ENCODE measurements around the gene WDFY4. TPM values are rescaled to one million over a fixed set of nuclear protein-coding genes. Genes with fewer than 3 reads are reported as not detected.

The WDFY4 gene
- total RNA-seq, 2 donors from 2014 or later = 0.09 to 0.25 TPM

GRCh38 chr10:48813825-48814224 lies 129.2 kb downstream of the WDFY4 start:
- ATAC-seq (no peak), DNase-seq (ENCODE audit: low spot score in 2 of 2) (no peak)
- no peak overlapping the region for H3K27ac Mint-ChIP-seq
- H3K9me3 Mint-ChIP-seq = peaks cover 0 to 4% of the 10 kb centered on the region in 2 donors
- H3K36me3 Mint-ChIP-seq = no peaks in the 10 kb centered on the region

- H3K27ac Mint-ChIP-seq = no peak overlapping the region
- peaks cover 0 to 4% of the 10 kb centered on the region in 2 donors for H3K9me3 Mint-ChIP-seq
- no peak for ATAC-seq
These were observed 130.3 kb downstream of the WDFY4 start for GRCh38 chr10:48814933-48815332.

GRCh38 chr10:48817141-48817540 lies 132.5 kb downstream of the WDFY4 start:
- peaks cover 0 to 4% of the 10 kb centered on the region in 2 donors for H3K9me3 Mint-ChIP-seq
- no peak for ATAC-seq
- H3K36me3 Mint-ChIP-seq = no peaks in the 10 kb centered on the region
- no peak for DNase-seq (ENCODE audit: low spot score in 2 of 2)
- no peak overlapping the region for H3K27ac Mint-ChIP-seq

More at GRCh38 chr10:48814933-48815332, 130.3 kb downstream of the WDFY4 start:
- no peak for DNase-seq (ENCODE audit: low spot score in 2 of 2)
- H3K36me3 Mint-ChIP-seq = no peaks in the 10 kb centered on the region

- ATAC-seq (no peak), DNase-seq (ENCODE audit: low spot score in 2 of 2) (no peak)
- no peaks in the 10 kb centered on the region for H3K9me3 Mint-ChIP-seq
- H3K36me3 Mint-ChIP-seq = no peaks in the 10 kb centered on the region
- H3K27ac Mint-ChIP-seq = no peak overlapping the region
These were observed 133.4 kb downstream of the WDFY4 start for GRCh38 chr10:48818081-48818480.

GRCh38 chr10:48818861-48819520 lies 134.3 kb downstream of the WDFY4 start:
- no peaks in the 10 kb centered on the region for H3K36me3 Mint-ChIP-seq
- DNase-seq (ENCODE audit: low spot score in 2 of 2) = no peak
- no peak overlapping the region for H3K27ac Mint-ChIP-seq
- H3K9me3 Mint-ChIP-seq = no peaks in the 10 kb centered on the region
- ATAC-seq = no peak

GRCh38 chr10:48819783-48820182 lies 135.1 kb downstream of the WDFY4 start:
- no peak for ATAC-seq

GRCh38 chr10:48820231-48820630 lies 135.6 kb downstream of the WDFY4 start:
- H3K9me3 Mint-ChIP-seq = no peaks in the 10 kb centered on the region
- no peak overlapping the region for H3K27ac Mint-ChIP-seq
- DNase-seq (ENCODE audit: low spot score in 2 of 2) = no peak
- H3K36me3 Mint-ChIP-seq = no peaks in the 10 kb centered on the region
- ATAC-seq = no peak

More at GRCh38 chr10:48819783-48820182, 135.1 kb downstream of the WDFY4 start:
- DNase-seq (ENCODE audit: low spot score in 2 of 2) = no peak
- H3K27ac Mint-ChIP-seq = no peak overlapping the region
- no peaks in the 10 kb centered on the region for H3K9me3 Mint-ChIP-seq
- no peaks in the 10 kb centered on the region for H3K36me3 Mint-ChIP-seq

- Mint-ChIP-seq H3K9me3 (no peaks in the 10 kb centered on the region), H3K36me3 (no peaks in the 10 kb centered on the region), H3K27ac (no peak overlapping the region)
- ATAC-seq = no peak
- no peak for DNase-seq (ENCODE audit: low spot score in 2 of 2)
These were observed 136.0 kb downstream of the WDFY4 start for GRCh38 chr10:48820699-48821098.

GRCh38 chr10:48821111-48821510 lies 136.4 kb downstream of the WDFY4 start:
- no peaks in the 10 kb centered on the region for H3K9me3 Mint-ChIP-seq
- H3K36me3 Mint-ChIP-seq = no peaks in the 10 kb centered on the region
- DNase-seq (ENCODE audit: low spot score in 2 of 2) (no peak), ATAC-seq (no peak)
- no peak overlapping the region for H3K27ac Mint-ChIP-seq

GRCh38 chr10:48821692-48822091 lies 137.0 kb downstream of the WDFY4 start:
- no peak for ATAC-seq
- H3K9me3 Mint-ChIP-seq = no peaks in the 10 kb centered on the region
- no peaks in the 10 kb centered on the region for H3K36me3 Mint-ChIP-seq
- H3K27ac Mint-ChIP-seq = no peak overlapping the region
- DNase-seq (ENCODE audit: low spot score in 2 of 2) = no peak

- no peak for DNase-seq (ENCODE audit: low spot score in 2 of 2)
- Mint-ChIP-seq H3K27ac (no peak overlapping the region), H3K36me3 (no peaks in the 10 kb centered on the region), H3K9me3 (peaks cover 0 to 4% of the 10 kb centered on the region in 2 donors)
- ATAC-seq = no peak
These were observed 149.0 kb downstream of the WDFY4 start for GRCh38 chr10:48833674-48834073.

- Mint-ChIP-seq H3K36me3 (no peaks in the 10 kb centered on the region), H3K9me3 (peaks cover 0 to 4% of the 10 kb centered on the region in 2 donors), H3K27ac (no peak overlapping the region)
- DNase-seq (ENCODE audit: low spot score in 2 of 2) (no peak), ATAC-seq (no peak)
These were observed 149.7 kb downstream of the WDFY4 start for GRCh38 chr10:48834189-48834965.

- no peaks in the 10 kb centered on the region for H3K36me3 Mint-ChIP-seq
- H3K27ac Mint-ChIP-seq = no peak overlapping the region
- ATAC-seq (no peak), DNase-seq (ENCODE audit: low spot score in 2 of 2) (no peak)
- H3K9me3 Mint-ChIP-seq = peaks cover 0 to 4% of the 10 kb centered on the region in 2 donors
These were observed 151.1 kb downstream of the WDFY4 start for GRCh38 chr10:48835781-48836180.

- H3K36me3 Mint-ChIP-seq = no peaks in the 10 kb centered on the region
- H3K9me3 Mint-ChIP-seq = peaks cover 0 to 4% of the 10 kb centered on the region in 2 donors
- no peak overlapping the region for H3K27ac Mint-ChIP-seq
- no peak for DNase-seq (ENCODE audit: low spot score in 2 of 2)
- no peak for ATAC-seq
These were observed 151.9 kb downstream of the WDFY4 start for GRCh38 chr10:48836605-48837004.

GRCh38 chr10:48838834-48839233 lies 154.2 kb downstream of the WDFY4 start:
- ATAC-seq (no peak), DNase-seq (ENCODE audit: low spot score in 2 of 2) (no peak)
- no peaks in the 10 kb centered on the region for H3K9me3 Mint-ChIP-seq
- no peaks in the 10 kb centered on the region for H3K36me3 Mint-ChIP-seq
- H3K27ac Mint-ChIP-seq = no peak overlapping the region

- no peaks in the 10 kb centered on the region for H3K9me3 Mint-ChIP-seq
- ATAC-seq = no peak
- H3K27ac Mint-ChIP-seq = no peak overlapping the region
- no peak for DNase-seq (ENCODE audit: low spot score in 2 of 2)
- H3K36me3 Mint-ChIP-seq = no peaks in the 10 kb centered on the region
These were observed 155.4 kb downstream of the WDFY4 start for GRCh38 chr10:48839809-48840679.

- DNase-seq (ENCODE audit: low spot score in 2 of 2) = no peak
- ATAC-seq = no peak
- Mint-ChIP-seq H3K9me3 (no peaks in the 10 kb centered on the region), H3K36me3 (no peaks in the 10 kb centered on the region), H3K27ac (no peak overlapping the region)
These were observed 157.6 kb downstream of the WDFY4 start for GRCh38 chr10:48842231-48842630.
